SK-N-SH treated with all-trans-retinoic acid at 6 μM for 48 hours (cell line): ENCODE measurements around the gene SLC4A1AP.

Experiments used
- ATAC-seq: fragments of 200-7000 bp; cut with Tn5 transposase; 3 replicates; pipeline ENCODE4 v1.9.1; 2020; ENCODE audit warnings: mild to moderate bottlenecking, moderate library complexity
- ARNTL ChIP-seq: fragments of 450-650 bp; formaldehyde crosslinking; IDR thresholded peaks from 2 replicates; pipeline ENCODE4 v1.5.0; 2020; ENCODE audit warnings: low read depth, mild to moderate bottlenecking, moderate library complexity, borderline replicate concordance
- BACH2 ChIP-seq: fragments of 250-450 bp; sonication (Bioruptor Pico); IDR thresholded peaks from 2 replicates; pipeline ENCODE4 v1.9.0; 2021; ENCODE audit warnings: mild to moderate bottlenecking, borderline replicate concordance
- CREB5 ChIP-seq: fragments of 250-450 bp; sonication (Bioruptor Pico); IDR thresholded peaks from 2 replicates; pipeline ENCODE4 v1.5.1; 2020; ENCODE audit warnings: low read depth, mild to moderate bottlenecking, moderate library complexity
- CSDC2 ChIP-seq: fragments of 250-450 bp; sonication (Bioruptor Pico); IDR thresholded peaks from 2 replicates; pipeline ENCODE4 v1.5.0; 2020; ENCODE audit warnings: mild to moderate bottlenecking, moderate library complexity
- ESRRG ChIP-seq: fragments of 250-450 bp; sonication (Bioruptor Pico); IDR thresholded peaks from 2 replicates; pipeline ENCODE4 v1.6.1; 2021; ENCODE audit warnings: mild to moderate bottlenecking
- GLIS3 ChIP-seq: fragments of 250-450 bp; sonication (Bioruptor Pico); IDR thresholded peaks from 2 replicates; pipeline ENCODE4 v1.5.0; 2020; ENCODE audit warnings: mild to moderate bottlenecking, moderate library complexity
- ISL1 ChIP-seq: fragments of 250-450 bp; sonication (Bioruptor Pico); IDR thresholded peaks from 2 replicates; pipeline ENCODE4 v2.1.2; 2022; ENCODE audit warnings: mild to moderate bottlenecking, moderate library complexity
- OSR1 ChIP-seq: fragments of 250-450 bp; sonication (Bioruptor Pico); IDR thresholded peaks from 2 replicates; pipeline ENCODE4 v1.8.0; 2022; ENCODE audit warnings: moderate library complexity, mild to moderate bottlenecking, inconsistent platforms
- PATZ1 ChIP-seq: fragments of 250-450 bp; sonication (Bioruptor Pico); IDR thresholded peaks from 2 replicates; pipeline ENCODE4 v1.8.0; 2020; ENCODE audit warnings: mild to moderate bottlenecking, moderate library complexity, borderline replicate concordance
- PPARA ChIP-seq: fragments of 250-450 bp; sonication (Bioruptor Pico); IDR thresholded peaks from 2 replicates; pipeline ENCODE4 v1.5.0; 2020; ENCODE audit warnings: mild to moderate bottlenecking, borderline replicate concordance
- RARB ChIP-seq: fragments of 250-450 bp; sonication (Bioruptor Pico); IDR thresholded peaks from 2 replicates; pipeline ENCODE4 v1.8.0; 2021; ENCODE audit warnings: mild to moderate bottlenecking, moderate library complexity
- SNAI2 ChIP-seq: fragments of 250-450 bp; sonication (Bioruptor Pico); IDR thresholded peaks from 2 replicates; pipeline ENCODE4 v1.5.0; 2020; ENCODE audit warnings: mild to moderate bottlenecking, moderate library complexity
- TCF4 ChIP-seq: fragments of 250-450 bp; sonication (Bioruptor Pico); IDR thresholded peaks from 2 replicates; pipeline ENCODE4 v1.8.0; 2021; ENCODE audit warnings: mild to moderate bottlenecking, moderate library complexity, borderline replicate concordance
- TOX ChIP-seq: fragments of 250-450 bp; sonication (Bioruptor Pico); IDR thresholded peaks from 2 replicates; pipeline ENCODE4 v1.8.0; 2021; ENCODE audit warnings: mild to moderate bottlenecking, moderate library complexity, borderline replicate concordance
- ZC3H10 ChIP-seq: fragments of 250-450 bp; sonication (Bioruptor Pico); IDR thresholded peaks from 2 replicates; pipeline ENCODE4 v1.5.1; 2021; ENCODE audit warnings: mild to moderate bottlenecking, moderate library complexity
- ZFP3 ChIP-seq: fragments of 250-450 bp; sonication (Bioruptor Pico); IDR thresholded peaks from 2 replicates; pipeline ENCODE4 v1.5.0; 2020; ENCODE audit warnings: mild to moderate bottlenecking, moderate library complexity
- ZNF565 ChIP-seq: fragments of 450-650 bp; formaldehyde crosslinking; conservative IDR thresholded peaks from 2 replicates; pipeline ENCODE4 v1.5.0; 2020; ENCODE audit warnings: low read depth, mild to moderate bottlenecking, moderate library complexity
- ZNF70 ChIP-seq: fragments of 450-650 bp; formaldehyde crosslinking; IDR thresholded peaks from 2 replicates; pipeline ENCODE4 v1.5.0; 2020; ENCODE audit warnings: mild to moderate bottlenecking, moderate library complexity
- ZNF8 ChIP-seq: fragments of 450-650 bp; formaldehyde crosslinking; IDR thresholded peaks from 2 replicates; pipeline ENCODE4 v1.5.0; 2020; ENCODE audit warnings: mild to moderate bottlenecking, moderate library complexity
- TF ChIP-seq, protein P1 (sequence below): fragments of 250-450 bp; sonication (Bioruptor Pico); IDR thresholded peaks from 2 replicates; pipeline ENCODE4 v1.8.0; 2021; ENCODE audit warnings: low read depth, mild to moderate bottlenecking, moderate library complexity, borderline replicate concordance
- TF ChIP-seq, protein P2 (sequence below): fragments of 250-450 bp; sonication (Bioruptor Pico); IDR thresholded peaks from 2 replicates; pipeline ENCODE4 v1.5.1; 2021; ENCODE audit warnings: mild to moderate bottlenecking, moderate library complexity

SLC4A1AP gene

DNA sequence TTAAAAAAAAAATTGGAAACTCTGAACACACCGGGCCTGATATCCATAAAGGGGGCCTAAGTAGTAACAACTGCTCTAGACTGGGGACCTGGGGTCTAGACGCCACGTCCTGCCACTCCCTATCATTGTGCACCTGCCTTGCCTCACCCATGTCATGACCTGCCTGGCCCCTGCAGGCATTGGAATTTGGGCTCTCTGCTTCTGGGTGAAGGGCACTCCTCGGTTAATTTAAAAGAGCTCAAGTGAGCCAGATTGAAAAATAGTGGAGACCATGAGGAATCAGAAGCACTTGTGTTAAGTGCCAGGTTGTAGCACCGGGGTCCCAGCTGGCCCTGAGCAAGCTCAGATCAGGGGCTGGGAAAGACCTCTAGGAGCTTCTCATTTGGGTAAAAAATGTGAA is 48.1 kb downstream of the SLC4A1AP start:
- no peak for TF ChIP-seq ESRRG
- no peak for TF ChIP-seq PPARA (CRISPR knock-in tag)
- TF ChIP-seq ZC3H10 = no peak
- TF ChIP-seq CSDC2 (CRISPR knock-in tag) = no peak
- TF ChIP-seq BACH2 (CRISPR knock-in tag) = no peak
- no peak for TF ChIP-seq GLIS3 (CRISPR knock-in tag)
- TF ChIP-seq, protein P1, sequence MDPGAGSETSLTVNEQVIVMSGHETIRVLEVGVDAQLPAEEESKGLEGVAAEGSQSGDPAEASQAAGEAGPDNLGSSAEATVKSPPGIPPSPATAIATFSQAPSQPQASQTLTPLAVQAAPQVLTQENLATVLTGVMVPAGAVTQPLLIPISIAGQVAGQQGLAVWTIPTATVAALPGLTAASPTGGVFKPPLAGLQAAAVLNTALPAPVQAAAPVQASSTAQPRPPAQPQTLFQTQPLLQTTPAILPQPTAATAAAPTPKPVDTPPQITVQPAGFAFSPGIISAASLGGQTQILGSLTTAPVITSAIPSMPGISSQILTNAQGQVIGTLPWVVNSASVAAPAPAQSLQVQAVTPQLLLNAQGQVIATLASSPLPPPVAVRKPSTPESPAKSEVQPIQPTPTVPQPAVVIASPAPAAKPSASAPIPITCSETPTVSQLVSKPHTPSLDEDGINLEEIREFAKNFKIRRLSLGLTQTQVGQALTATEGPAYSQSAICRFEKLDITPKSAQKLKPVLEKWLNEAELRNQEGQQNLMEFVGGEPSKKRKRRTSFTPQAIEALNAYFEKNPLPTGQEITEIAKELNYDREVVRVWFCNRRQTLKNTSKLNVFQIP (CRISPR knock-in tag) = no peak
- ATAC-seq = no peak

GRCh38 chr2:27712522-27712921 is 48.8 kb downstream of the SLC4A1AP start:
- TF ChIP-seq ARNTL (no peak), ZC3H10 (no peak), BACH2 (CRISPR knock-in tag) (no peak)
- TF ChIP-seq, all 23 proteins: peak for 0
- no peak for ATAC-seq

DNA sequence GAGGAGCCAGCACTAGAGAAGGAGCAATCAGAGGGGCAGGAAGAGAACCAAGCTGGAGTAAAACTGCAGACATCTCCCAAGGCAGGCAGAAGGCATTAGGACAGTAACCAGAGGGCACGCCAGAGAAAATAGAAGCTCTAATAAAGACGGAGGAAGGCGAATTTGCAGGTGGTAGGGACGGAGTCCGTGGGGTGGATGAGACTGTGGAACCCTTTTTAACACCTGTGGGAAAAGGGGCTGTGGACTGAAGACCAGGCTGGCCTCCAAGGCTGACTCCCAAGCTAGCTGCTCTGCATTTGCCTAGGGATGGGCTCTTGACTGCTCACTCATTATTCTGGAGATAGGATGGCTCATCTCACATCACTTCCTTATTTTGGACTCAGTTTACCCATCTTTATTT is 49.5 kb downstream of the SLC4A1AP start:
- no peak for ATAC-seq
- TF ChIP-seq ZNF70 (CRISPR knock-in tag) (no peak), CSDC2 (CRISPR knock-in tag) (no peak), ZFP3 (CRISPR knock-in tag) (no peak), TOX (CRISPR knock-in tag) (no peak), ZC3H10 (no peak), ZNF565 (no peak), TCF4 (no peak), PATZ1 (CRISPR knock-in tag) (no peak), ARNTL (no peak), OSR1 (CRISPR knock-in tag) (no peak), CREB5 (no peak), RARB (no peak), GLIS3 (CRISPR knock-in tag) (no peak), BACH2 (CRISPR knock-in tag) (no peak), ZNF8 (no peak), ISL1 (CRISPR knock-in tag) (no peak), SNAI2 (no peak)
- TF ChIP-seq, protein P2, sequence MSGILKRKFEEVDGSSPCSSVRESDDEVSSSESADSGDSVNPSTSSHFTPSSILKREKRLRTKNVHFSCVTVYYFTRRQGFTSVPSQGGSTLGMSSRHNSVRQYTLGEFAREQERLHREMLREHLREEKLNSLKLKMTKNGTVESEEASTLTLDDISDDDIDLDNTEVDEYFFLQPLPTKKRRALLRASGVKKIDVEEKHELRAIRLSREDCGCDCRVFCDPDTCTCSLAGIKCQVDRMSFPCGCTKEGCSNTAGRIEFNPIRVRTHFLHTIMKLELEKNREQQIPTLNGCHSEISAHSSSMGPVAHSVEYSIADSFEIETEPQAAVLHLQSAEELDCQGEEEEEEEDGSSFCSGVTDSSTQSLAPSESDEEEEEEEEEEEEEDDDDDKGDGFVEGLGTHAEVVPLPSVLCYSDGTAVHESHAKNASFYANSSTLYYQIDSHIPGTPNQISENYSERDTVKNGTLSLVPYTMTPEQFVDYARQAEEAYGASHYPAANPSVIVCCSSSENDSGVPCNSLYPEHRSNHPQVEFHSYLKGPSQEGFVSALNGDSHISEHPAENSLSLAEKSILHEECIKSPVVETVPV (CRISPR knock-in tag) = no peak
- TF ChIP-seq, protein P1 (CRISPR knock-in tag) = no peak

GRCh38 chr2:27714053-27714452 is 50.4 kb downstream of the SLC4A1AP start:
- TF ChIP-seq TOX (CRISPR knock-in tag) = no peak
- ATAC-seq = no peak

GRCh38 chr2:27714851-27715291 is 51.2 kb downstream of the SLC4A1AP start:
- TF ChIP-seq CSDC2 (CRISPR knock-in tag) = no peak
- TF ChIP-seq PATZ1 (CRISPR knock-in tag) = no peak
- TF ChIP-seq ZNF8 = no peak
- TF ChIP-seq, protein P1 (CRISPR knock-in tag) = no peak
- TF ChIP-seq ARNTL = no peak

More at GRCh38 chr2:27714851-27715291, 51.2 kb downstream of the SLC4A1AP start:
- peak; percentile 19; the same call in 2 of the 3 replicates for ATAC-seq
